ENCODE data around the gene TP63. TPM values are rescaled to one million over a fixed set of nuclear protein-coding genes. Genes with fewer than 3 reads are reported as not detected.

Gene TP63
- total RNA-seq, 2 donors from 2014 or later = not detected

DNA sequence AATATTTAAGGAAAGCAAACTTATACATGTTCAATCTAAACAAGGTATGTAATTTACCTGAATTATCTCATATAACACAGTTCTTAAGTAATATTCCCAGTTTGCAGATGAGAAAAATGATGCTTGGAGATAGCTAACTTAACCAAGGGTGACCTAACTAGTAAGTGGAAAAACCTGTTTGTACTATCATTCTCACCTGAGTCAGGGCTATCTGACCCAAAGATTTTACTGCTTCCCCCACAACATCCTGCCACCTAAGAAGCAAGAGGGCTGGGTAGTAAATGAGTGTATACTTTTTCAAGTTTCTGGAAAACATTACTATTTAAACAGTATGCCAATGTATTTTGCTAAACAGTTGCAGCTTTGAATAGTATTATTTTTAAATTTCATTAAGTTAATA lies 10.6 kb downstream of the TP63 start:
- Histone ChIP-seq H3K9me3 (no peaks in the 10 kb centered on the region), H3K27ac (no peak overlapping the region), H3K36me3 (replicated peaks in 1 of 2; ENCODE audit: insufficient read depth in 1 of 2, low read depth in 2 of 2) (no peaks in the 10 kb centered on the region), H3K4me3 (no peak overlapping the region), H3K4me1 (no peaks in the 10 kb centered on the region), H3K27me3 (no peaks in the 10 kb centered on the region)
- TF ChIP-seq, protein P1, sequence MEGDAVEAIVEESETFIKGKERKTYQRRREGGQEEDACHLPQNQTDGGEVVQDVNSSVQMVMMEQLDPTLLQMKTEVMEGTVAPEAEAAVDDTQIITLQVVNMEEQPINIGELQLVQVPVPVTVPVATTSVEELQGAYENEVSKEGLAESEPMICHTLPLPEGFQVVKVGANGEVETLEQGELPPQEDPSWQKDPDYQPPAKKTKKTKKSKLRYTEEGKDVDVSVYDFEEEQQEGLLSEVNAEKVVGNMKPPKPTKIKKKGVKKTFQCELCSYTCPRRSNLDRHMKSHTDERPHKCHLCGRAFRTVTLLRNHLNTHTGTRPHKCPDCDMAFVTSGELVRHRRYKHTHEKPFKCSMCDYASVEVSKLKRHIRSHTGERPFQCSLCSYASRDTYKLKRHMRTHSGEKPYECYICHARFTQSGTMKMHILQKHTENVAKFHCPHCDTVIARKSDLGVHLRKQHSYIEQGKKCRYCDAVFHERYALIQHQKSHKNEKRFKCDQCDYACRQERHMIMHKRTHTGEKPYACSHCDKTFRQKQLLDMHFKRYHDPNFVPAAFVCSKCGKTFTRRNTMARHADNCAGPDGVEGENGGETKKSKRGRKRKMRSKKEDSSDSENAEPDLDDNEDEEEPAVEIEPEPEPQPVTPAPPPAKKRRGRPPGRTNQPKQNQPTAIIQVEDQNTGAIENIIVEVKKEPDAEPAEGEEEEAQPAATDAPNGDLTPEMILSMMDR (IDR thresholded peaks at IDR 0.05) = no peak
- no peak for TF ChIP-seq POLR2A (IDR thresholded peaks at IDR 0.05)
- intact Hi-C loops (cut with DNase I) = no loop called here
- ATAC-seq (no peak), DNase-seq (no peak)

DNA sequence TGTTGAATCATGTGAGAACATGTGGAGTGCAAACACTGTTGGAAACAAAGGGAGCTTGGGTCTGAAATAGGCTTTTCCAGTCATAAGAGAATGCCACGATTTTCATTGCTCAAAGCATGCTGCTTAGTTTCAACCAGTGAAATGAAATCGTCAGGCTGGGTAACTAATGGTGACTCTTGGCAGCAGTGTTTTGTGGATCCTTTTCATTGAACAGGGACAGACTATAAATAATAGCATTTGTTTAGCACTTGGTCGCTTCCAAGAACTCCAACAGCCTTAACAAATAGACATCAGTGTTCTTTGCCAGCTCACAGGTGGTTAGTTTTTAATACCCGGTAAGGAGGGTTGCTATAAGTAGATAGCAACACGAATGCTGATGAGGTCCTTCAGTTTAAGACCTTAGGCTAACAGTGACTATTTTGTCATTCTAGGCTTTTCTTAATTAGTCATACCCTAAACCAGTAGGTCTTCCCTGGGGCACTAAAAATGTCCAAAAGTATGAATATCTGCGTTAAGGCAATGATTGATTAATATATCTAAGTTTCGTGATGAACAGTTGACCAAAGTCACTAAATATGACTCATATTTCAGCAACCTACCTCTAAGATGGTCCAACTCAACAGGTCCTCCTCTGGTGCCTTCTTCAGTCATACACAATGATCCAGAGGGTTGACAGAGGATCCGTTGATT lies 15.8 kb downstream of the TP63 start:
- 60 to 72% methylated on average over 8 of the region's 8 CpGs for WGBS, 2 donors
- intact Hi-C loops (cut with DNase I) = no loop called here

DNA sequence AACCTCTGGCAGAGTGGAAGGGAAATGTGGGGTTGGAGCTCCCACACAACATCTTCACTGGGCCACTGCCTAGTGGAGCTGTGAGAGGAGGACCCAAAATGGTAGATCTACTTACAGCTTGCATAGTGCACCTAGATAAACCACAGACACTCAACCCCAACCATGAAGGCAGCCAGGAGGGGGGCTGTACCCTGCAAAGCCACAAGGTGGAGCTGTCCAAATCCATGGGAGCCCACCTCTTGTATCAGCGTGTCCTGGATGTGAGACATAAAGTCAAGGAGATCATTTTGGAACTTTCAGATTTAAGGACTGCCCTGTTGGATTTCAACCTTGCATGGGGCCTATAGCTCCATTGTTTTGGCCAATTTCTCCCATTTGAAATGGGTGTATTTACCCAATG lies 20.9 kb downstream of the TP63 start:
- ATAC-seq = no peak
- Histone ChIP-seq H3K36me3 (replicated peaks in 1 of 2; ENCODE audit: insufficient read depth in 1 of 2, low read depth in 2 of 2) (no peaks in the 10 kb centered on the region), H3K27me3 (no peaks in the 10 kb centered on the region), H3K9me3 (no peaks in the 10 kb centered on the region), H3K4me3 (no peak overlapping the region), H3K4me1 (no peaks in the 10 kb centered on the region), H3K27ac (no peak overlapping the region)
- intact Hi-C loops (cut with DNase I) = no loop called here
- 50% methylated on average over 1 of the region's 1 CpG; no CpG with 5 or more reads in 1 of the 2 donors for WGBS, 2 donors
- TF ChIP-seq, protein P1 (IDR thresholded peaks at IDR 0.05) = peak in 1 of 7 experiments; percentile 32
- no peak for TF ChIP-seq POLR2A (IDR thresholded peaks at IDR 0.05)
- no peak for DNase-seq

More for the DNA sequence above, 15.8 kb downstream of the TP63 start:
- H3K4me1 ChIP-seq = no peaks in the 10 kb centered on the region
- no peak for DNase-seq
- no peak overlapping the region for H3K4me3 ChIP-seq
- H3K9me3 ChIP-seq = no peaks in the 10 kb centered on the region
- H3K27me3 ChIP-seq = no peaks in the 10 kb centered on the region
- ATAC-seq = no peak
- H3K36me3 ChIP-seq (replicated peaks in 1 of 2; ENCODE audit: insufficient read depth in 1 of 2, low read depth in 2 of 2) = no peaks in the 10 kb centered on the region
- TF ChIP-seq, protein P1 (IDR thresholded peaks at IDR 0.05) = no peak
- TF ChIP-seq POLR2A (IDR thresholded peaks at IDR 0.05) = no peak
- no peak overlapping the region for H3K27ac ChIP-seq

DNA sequence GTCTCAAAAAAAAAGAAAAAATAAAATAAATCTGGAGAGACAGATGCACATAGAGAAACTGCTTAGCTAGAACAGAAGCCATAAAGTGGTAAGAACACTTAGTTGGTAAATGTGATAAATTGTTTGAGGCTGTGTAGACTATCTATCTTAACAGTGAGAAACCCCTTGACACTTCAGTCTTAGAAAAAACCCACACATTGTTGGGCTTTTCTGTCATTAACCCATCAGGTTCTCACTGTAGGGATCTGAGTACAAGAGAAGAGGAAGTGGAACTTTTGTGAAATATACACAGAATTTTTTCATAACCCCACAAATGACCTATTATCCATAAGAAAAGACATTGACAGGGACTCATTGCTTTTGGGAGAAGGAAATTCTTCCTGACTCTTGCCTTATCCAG lies 24.4 kb downstream of the TP63 start:
- Histone ChIP-seq H3K27me3 (no peaks in the 10 kb centered on the region), H3K4me1 (no peaks in the 10 kb centered on the region), H3K4me3 (no peak overlapping the region), H3K36me3 (replicated peaks in 1 of 2; ENCODE audit: insufficient read depth in 1 of 2, low read depth in 2 of 2) (no peaks in the 10 kb centered on the region), H3K27ac (no peak overlapping the region), H3K9me3 (no peaks in the 10 kb centered on the region)
- no peak for DNase-seq
- TF ChIP-seq, protein P1 (IDR thresholded peaks at IDR 0.05) = no peak
- TF ChIP-seq POLR2A (IDR thresholded peaks at IDR 0.05) = no peak
- ATAC-seq = no peak
- intact Hi-C loops (cut with DNase I) = no loop called here

DNA sequence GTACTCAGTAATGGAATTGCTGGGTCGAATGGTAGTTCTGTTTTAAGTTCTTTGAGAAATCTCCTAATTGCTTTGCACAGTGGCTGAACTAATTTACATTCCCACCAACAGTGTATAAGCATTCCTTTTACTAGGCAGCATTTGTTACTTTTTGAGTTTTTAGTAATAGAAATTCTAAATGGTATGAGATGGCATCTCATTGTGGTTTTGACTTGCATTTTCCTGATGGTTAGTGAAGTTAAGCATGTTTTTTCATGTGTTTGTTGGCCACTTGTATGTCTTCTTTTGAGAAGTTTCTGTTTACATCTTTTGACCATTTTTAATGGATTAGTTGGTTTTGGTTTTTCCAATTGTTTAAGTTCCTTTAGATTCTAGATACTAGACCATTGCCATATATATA lies 28.4 kb downstream of the TP63 start:
- intact Hi-C loops (cut with DNase I) = no loop called here
- Histone ChIP-seq H3K9me3 (no peaks in the 10 kb centered on the region), H3K27me3 (no peaks in the 10 kb centered on the region), H3K27ac (no peak overlapping the region), H3K4me1 (no peaks in the 10 kb centered on the region), H3K4me3 (no peak overlapping the region), H3K36me3 (replicated peaks in 1 of 2; ENCODE audit: insufficient read depth in 1 of 2, low read depth in 2 of 2) (no peaks in the 10 kb centered on the region)
- TF ChIP-seq, protein P1 (IDR thresholded peaks at IDR 0.05) = no peak
- TF ChIP-seq POLR2A (IDR thresholded peaks at IDR 0.05) = no peak
- ATAC-seq (no peak), DNase-seq (no peak)
- WGBS, 2 donors = 29 to 50% methylated on average over 1 of the region's 1 CpG

Data from body of pancreas (tissue), 4 donors.